Ascending aorta (tissue), 2 donors: Measurements from ENCODE around the gene SLC25A29. TPM values are rescaled to one million over a fixed set of nuclear protein-coding genes. Genes with fewer than 3 reads are reported as not detected.

ENCODE experiments used
- DNase-seq, 2 donors: peaks; one replicate each; pipeline ENCODE4 v3.0.0-alpha.2; 2019; ENCODE audit warnings: low spot score in 2 of 2
- H3K27ac ChIP-seq, 2 donors: fragments of 200-600 bp; sonication (generic); one replicate each; pipeline ENCODE4 v1.5.1; 2016 to 2017; ENCODE audit warnings: mild to moderate bottlenecking in 1 of 2
- H3K27me3 ChIP-seq: fragments of 200-600 bp; sonication (generic); one replicate; pipeline ENCODE4 v1.5.1; 2017
- H3K36me3 ChIP-seq, 2 donors: fragments of 200-600 bp; sonication (generic); one replicate each; pipeline ENCODE4 v1.5.1; 2016
- H3K4me1 ChIP-seq, 2 donors: fragments of 200-600 bp; sonication (generic); one replicate each; pipeline ENCODE4 v1.5.1; 2016 to 2017; ENCODE audit warnings: mild to moderate bottlenecking in 1 of 2
- H3K4me3 ChIP-seq, 2 donors: fragments of 200-600 bp; sonication (generic); one replicate each; pipeline ENCODE4 v1.5.1; 2016 to 2017; ENCODE audit warnings: mild to moderate bottlenecking in 1 of 2
- H3K9me3 ChIP-seq, 2 donors: fragments of 200-600 bp; sonication (generic); one replicate each; pipeline ENCODE4 v1.5.1; 2016
- intact Hi-C: fragments of 100-400 bp; cut with DNase I; formaldehyde crosslinking; loops from one replicate; pipeline ENCODE4 v1.15.1; 2023
- total RNA-seq: library from RNA; depleted of rRNA; stranded (reverse); fragments of >200 nt; gene quantifications from one replicate; pipeline ENCODE4 v1.1.0, GENCODE V29; 2016
- TF ChIP-seq, protein P1 (sequence below), 3 experiments: fragments of 200-600 bp in 2 of 3; fragments of 450-650 bp in 1 of 3; sonication (generic) in 2 of 3; IDR thresholded peaks; one replicate each; pipeline ENCODE4 v1.5.1; 2016 to 2019; ENCODE audit warnings: antibody characterized with exemption in 3 of 3, mild to moderate bottlenecking in 1 of 3, moderate library complexity in 1 of 3

SLC25A29 gene
- total RNA-seq, 1 donor from 2014 or later = 193 TPM

DNA sequence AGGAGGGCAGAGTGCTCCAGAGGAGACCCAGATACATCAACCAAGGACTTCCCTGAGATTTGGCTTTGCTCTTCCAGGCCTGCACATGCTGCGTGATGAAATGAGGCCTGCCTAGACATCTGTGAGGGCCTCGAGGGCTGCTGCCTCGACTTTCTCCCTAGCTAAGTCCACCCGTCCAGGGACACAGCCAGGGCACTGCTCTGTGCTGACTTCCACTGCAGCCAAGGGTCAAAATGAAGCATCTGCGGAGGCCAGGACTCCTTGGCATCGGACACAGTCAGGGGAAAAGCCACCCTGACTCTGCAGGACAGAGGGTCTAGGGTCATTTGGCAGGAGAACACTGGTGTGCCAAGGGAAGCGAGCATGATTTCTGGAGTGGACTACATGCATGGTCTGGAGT, 27.6 kb upstream of the SLC25A29 start:
- peaks cover 25 to 33% of the 10 kb centered on the region in 2 donors for H3K36me3 ChIP-seq
- DNase-seq = no peak
- TF ChIP-seq, protein P1, sequence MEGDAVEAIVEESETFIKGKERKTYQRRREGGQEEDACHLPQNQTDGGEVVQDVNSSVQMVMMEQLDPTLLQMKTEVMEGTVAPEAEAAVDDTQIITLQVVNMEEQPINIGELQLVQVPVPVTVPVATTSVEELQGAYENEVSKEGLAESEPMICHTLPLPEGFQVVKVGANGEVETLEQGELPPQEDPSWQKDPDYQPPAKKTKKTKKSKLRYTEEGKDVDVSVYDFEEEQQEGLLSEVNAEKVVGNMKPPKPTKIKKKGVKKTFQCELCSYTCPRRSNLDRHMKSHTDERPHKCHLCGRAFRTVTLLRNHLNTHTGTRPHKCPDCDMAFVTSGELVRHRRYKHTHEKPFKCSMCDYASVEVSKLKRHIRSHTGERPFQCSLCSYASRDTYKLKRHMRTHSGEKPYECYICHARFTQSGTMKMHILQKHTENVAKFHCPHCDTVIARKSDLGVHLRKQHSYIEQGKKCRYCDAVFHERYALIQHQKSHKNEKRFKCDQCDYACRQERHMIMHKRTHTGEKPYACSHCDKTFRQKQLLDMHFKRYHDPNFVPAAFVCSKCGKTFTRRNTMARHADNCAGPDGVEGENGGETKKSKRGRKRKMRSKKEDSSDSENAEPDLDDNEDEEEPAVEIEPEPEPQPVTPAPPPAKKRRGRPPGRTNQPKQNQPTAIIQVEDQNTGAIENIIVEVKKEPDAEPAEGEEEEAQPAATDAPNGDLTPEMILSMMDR (IDR thresholded peaks at IDR 0.05) = no peak
- H3K4me1 ChIP-seq = no peaks in the 10 kb centered on the region
- no peaks in the 10 kb centered on the region for H3K9me3 ChIP-seq
- no peaks in the 10 kb centered on the region for H3K27me3 ChIP-seq
- intact Hi-C loops = no loop called here
- H3K4me3 ChIP-seq = no peak overlapping the region
- no peak overlapping the region for H3K27ac ChIP-seq

DNA sequence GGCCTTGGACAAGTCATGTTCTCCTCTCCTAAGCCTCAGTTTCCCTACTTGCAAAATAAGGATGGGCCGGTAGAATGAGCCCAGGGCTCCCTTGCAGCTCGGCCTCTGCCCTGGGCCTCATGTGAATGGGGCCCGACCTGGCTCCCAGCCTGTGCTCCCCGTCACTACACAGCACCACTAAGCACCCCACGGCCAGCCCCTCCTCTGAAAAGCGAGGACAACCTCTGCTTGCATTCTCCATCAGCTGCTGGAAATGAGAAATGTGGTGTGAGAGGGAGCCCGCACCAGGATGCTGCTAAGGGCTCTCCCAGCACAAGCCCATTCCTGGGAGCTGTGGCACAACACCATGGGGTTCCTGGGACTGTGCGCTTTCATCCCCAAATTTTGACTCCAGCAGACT, 27.1 kb upstream of the SLC25A29 start:
- intact Hi-C loops = no loop called here
- no peak overlapping the region for H3K27ac ChIP-seq
- H3K4me3 ChIP-seq = no peak overlapping the region
- H3K27me3 ChIP-seq = no peaks in the 10 kb centered on the region
- TF ChIP-seq, protein P1 (IDR thresholded peaks at IDR 0.05) = no peak
- H3K4me1 ChIP-seq = no peaks in the 10 kb centered on the region
- no peaks in the 10 kb centered on the region for H3K9me3 ChIP-seq
- H3K36me3 ChIP-seq = peaks cover 22 to 28% of the 10 kb centered on the region in 2 donors
- no peak for DNase-seq

DNA sequence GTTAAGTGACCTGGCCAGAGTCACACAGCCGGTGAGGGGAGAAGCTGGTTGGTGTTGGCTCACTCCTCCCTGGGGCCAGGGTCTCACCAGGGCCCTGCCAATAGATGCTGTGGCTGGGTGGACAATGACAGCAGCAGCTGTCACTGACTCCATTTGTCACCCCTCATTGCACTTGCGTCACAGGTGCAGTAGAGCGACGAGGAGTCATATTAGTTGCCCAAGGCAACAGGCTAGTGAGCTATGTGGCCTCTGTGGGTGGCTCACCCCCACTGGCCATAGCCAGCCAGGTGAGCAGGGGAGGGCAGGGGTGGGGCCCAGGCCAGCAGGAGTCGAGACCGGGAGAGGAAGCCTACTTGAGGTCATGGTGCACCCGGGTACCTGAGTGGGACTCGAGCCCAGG, 26.6 kb upstream of the SLC25A29 start:
- H3K27me3 ChIP-seq = no peaks in the 10 kb centered on the region
- H3K36me3 ChIP-seq = peaks cover 18 to 25% of the 10 kb centered on the region in 2 donors
- DNase-seq = no peak
- H3K27ac ChIP-seq = no peak overlapping the region
- no peaks in the 10 kb centered on the region for H3K9me3 ChIP-seq
- TF ChIP-seq, protein P1 (IDR thresholded peaks at IDR 0.05) = no peak
- no peaks in the 10 kb centered on the region for H3K4me1 ChIP-seq
- H3K4me3 ChIP-seq = no peak overlapping the region
- intact Hi-C loops = no loop called here

DNA sequence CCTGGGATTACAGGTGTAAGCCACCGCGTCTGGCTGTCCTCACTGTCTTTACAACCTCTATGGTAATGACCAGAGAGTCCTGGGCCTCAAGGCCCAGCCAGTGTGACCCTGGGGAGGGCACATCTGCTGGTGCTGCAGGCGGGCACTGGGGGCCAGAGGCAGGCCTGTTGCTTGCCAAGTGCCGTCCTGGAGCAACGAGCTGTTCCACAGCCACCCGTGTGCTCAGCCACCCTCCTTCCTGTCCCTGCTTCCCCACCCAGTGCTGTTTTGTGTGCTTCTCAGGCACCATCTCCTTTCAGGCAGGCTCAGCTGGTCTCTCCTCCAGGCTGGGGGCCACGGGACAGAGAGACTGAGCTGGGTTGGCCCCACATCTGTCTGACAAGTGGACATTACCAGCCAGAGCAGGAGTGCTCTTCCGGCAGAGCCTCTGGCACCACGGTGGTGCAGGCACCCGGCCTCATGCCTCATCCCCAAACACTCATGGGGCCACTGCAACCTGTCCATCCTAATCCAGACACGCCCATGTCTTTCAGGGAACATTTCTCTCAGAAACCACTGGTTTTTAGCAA, 25.9 kb upstream of the SLC25A29 start:
- Histone ChIP-seq H3K4me3 (no peak overlapping the region), H3K27ac (no peak overlapping the region), H3K4me1 (no peaks in the 10 kb centered on the region), H3K36me3 (peaks cover 14 to 22% of the 10 kb centered on the region in 2 donors), H3K9me3 (no peaks in the 10 kb centered on the region), H3K27me3 (no peaks in the 10 kb centered on the region)
- TF ChIP-seq, protein P1 (IDR thresholded peaks at IDR 0.05) = no peak
- intact Hi-C loops = no loop called here
- no peak for DNase-seq

DNA sequence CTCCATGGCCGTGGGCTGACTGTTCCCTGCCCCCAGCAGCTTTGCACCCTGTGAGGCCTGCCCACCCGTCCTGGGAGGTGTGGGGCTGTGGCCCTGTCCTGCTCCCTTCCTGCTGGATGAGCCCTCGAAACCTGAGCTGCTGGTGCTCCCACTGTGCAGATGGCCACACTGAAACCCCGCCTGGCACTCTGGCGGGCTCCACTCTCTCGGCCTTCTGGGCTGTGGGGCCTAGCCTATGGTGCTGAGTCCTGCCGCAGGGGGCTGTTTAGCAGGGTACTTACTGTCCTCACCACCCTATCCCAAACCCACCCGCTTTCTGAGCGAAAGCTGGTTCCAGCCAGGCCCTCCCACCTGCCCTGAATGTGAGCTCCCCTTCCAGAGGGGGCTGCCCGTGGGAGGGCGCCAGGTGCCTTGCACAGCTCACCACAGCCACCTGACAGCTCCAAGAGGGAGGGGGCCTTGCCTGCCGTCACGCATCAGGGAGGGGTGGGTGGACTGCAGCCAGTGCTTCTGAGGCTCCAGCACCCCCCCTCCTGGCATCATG, 24.2 kb upstream of the SLC25A29 start:
- Histone ChIP-seq H3K4me1 (no peaks in the 10 kb centered on the region), H3K36me3 (peaks cover 4 to 10% of the 10 kb centered on the region in 2 donors), H3K4me3 (no peak overlapping the region)

More for the DNA sequence above, 24.2 kb upstream of the SLC25A29 start:
- intact Hi-C loops = no loop called here
- TF ChIP-seq, protein P1 (IDR thresholded peaks at IDR 0.05) = no peak
- Histone ChIP-seq H3K9me3 (no peaks in the 10 kb centered on the region), H3K27ac (no peak overlapping the region), H3K27me3 (no peaks in the 10 kb centered on the region)
- no peak for DNase-seq
